Peyer's patch (tissue), 4 donors: ENCODE data around the gene CORIN.

ENCODE experiments used
- POLR2A ChIP-seq, 2 donors: fragments of 450-650 bp; IDR thresholded peaks; one replicate each; pipeline ENCODE4 v1.5.1; 2017; ENCODE audit warnings: antibody characterized with exemption in 2 of 2, mild to moderate bottlenecking in 2 of 2, moderate library complexity in 2 of 2
- TF ChIP-seq, protein P1 (sequence below), 6 experiments: fragments of 450-650 bp in 4 of 6; fragments of 200-600 bp in 2 of 6; sonication (generic) in 1 of 6; IDR thresholded peaks; one replicate each; pipeline ENCODE4 v1.5.1; 2017 to 2019; ENCODE audit warnings: antibody characterized with exemption in 6 of 6, mild to moderate bottlenecking in 3 of 6, moderate library complexity in 1 of 6

GRCh38 chr4:47664051-47664826, 173.6 kb downstream of the CORIN start:
- TF ChIP-seq, protein P1, sequence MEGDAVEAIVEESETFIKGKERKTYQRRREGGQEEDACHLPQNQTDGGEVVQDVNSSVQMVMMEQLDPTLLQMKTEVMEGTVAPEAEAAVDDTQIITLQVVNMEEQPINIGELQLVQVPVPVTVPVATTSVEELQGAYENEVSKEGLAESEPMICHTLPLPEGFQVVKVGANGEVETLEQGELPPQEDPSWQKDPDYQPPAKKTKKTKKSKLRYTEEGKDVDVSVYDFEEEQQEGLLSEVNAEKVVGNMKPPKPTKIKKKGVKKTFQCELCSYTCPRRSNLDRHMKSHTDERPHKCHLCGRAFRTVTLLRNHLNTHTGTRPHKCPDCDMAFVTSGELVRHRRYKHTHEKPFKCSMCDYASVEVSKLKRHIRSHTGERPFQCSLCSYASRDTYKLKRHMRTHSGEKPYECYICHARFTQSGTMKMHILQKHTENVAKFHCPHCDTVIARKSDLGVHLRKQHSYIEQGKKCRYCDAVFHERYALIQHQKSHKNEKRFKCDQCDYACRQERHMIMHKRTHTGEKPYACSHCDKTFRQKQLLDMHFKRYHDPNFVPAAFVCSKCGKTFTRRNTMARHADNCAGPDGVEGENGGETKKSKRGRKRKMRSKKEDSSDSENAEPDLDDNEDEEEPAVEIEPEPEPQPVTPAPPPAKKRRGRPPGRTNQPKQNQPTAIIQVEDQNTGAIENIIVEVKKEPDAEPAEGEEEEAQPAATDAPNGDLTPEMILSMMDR (IDR thresholded peaks at IDR 0.05) = no peak
- TF ChIP-seq POLR2A (IDR thresholded peaks at IDR 0.05) = no peak
